Adrenal gland (tissue), 12 donors: ENCODE measurements around the gene GPR31. TPM values are rescaled to one million over a fixed set of nuclear protein-coding genes. Genes with fewer than 3 reads are reported as not detected.

Experiments
- DNase-seq, 7 donors: peaks; one replicate each; pipeline ENCODE4 v3.0.0-alpha.2; 2019 to 2020
- H3K27ac ChIP-seq, 5 donors: fragments of 200-600 bp; sonication (generic) in 4 of 5; 1 replicate in 3 of 5; 2 replicates in 2 of 5; pipeline versions ENCODE4 v1.5.1 to v1.8.0; 2016 to 2020; ENCODE audit warnings: mild to moderate bottlenecking in 1 of 5
- H3K27me3 ChIP-seq: fragments of 200-600 bp; 2 replicates; pipeline ENCODE4 v1.8.0; 2021
- H3K36me3 ChIP-seq, 2 donors: fragments of 200-600 bp; replicated peaks in 1 of 2; 1 replicate in 1 of 2; 2 replicates in 1 of 2; pipeline versions ENCODE4 v1.5.1 to v1.8.0; 2018 to 2022
- H3K4me1 ChIP-seq, 2 donors: fragments of 200-600 bp; replicated peaks in 1 of 2; 1 replicate in 1 of 2; 2 replicates in 1 of 2; pipeline versions ENCODE4 v1.5.1 to v1.8.0; 2018 to 2021
- H3K4me3 ChIP-seq, 4 donors: fragments of 200-600 bp; sonication (generic) in 3 of 4; one replicate each; pipeline ENCODE4 v1.5.1; 2016 to 2018
- H3K9me3 ChIP-seq, 3 donors: fragments of 200-600 bp; sonication (generic) in 1 of 3; replicated peaks in 1 of 3; 1 replicate in 2 of 3; 2 replicates in 1 of 3; pipeline versions ENCODE4 v1.5.1 to v1.8.0; 2016 to 2021
- CTCF ChIP-seq, 6 experiments: fragments of 450-650 bp in 4 of 6; fragments of 200-600 bp in 2 of 6; sonication (generic) in 1 of 6; IDR thresholded peaks; 1 replicate in 5 of 6; 2 replicates in 1 of 6; pipeline versions ENCODE4 v1.5.1 to v1.8.0; 2016 to 2021; ENCODE audit warnings: antibody characterized with exemption in 6 of 6, mild to moderate bottlenecking in 2 of 6, moderate library complexity in 1 of 6
- POLR2A ChIP-seq, 2 donors: fragments of 450-650 bp; IDR thresholded peaks; one replicate each; pipeline ENCODE4 v1.6.1; 2017; ENCODE audit warnings: antibody characterized with exemption in 2 of 2, mild to moderate bottlenecking in 2 of 2, moderate library complexity in 1 of 2
- WGBS, 4 donors: extraction: QIAGEN DNeasy Blood & Tissue Kit in 2 of 4; methylation state at CpG; one replicate each; pipeline versions ENCODE4 v1.1.5 to v1.1.7; 2013 to 2017; 5-methylcytosine and 5-hydroxymethylcytosine counted together
- intact Hi-C, 2 donors: fragments of 100-400 bp; cut with DNase I; formaldehyde crosslinking; loops; one replicate each; pipeline versions ENCODE4 v1.14.1 to v1.15.0; 2022 to 2023
- polyA plus RNA-seq, 3 donors: library from polyadenylated mRNA; stranded (reverse); fragments of 200-250 nt in 2 of 3; fragments of 350-450 nt in 1 of 3; fragmentation: Illumina TruSeq in 1 of 3; extraction: RNeasy Lipid Tissue Mini Kit (QIAGEN cat#74804) in 1 of 3; gene quantifications; one replicate each; pipeline ENCODE4 v1.2.3, GENCODE V29; 2013 to 2014
- total RNA-seq, 9 donors: library from RNA; depleted of rRNA in 4 of 9; stranded (reverse); fragments of >200 nt in 4 of 9; fragments of 120-200 nt in 1 of 9; fragmentation: NEBNext Ultra II Directional in 1 of 9; extraction: Animal tissue kit (Norgen Biotek cat#: 25700) in 1 of 9; gene quantifications; one replicate each; pipeline versions ENCODE4 v1.1.0 to v1.2.4, GENCODE V29; 2013 to 2023
- donor health status: healthy with polysubstance abuse.
- donor health status: Bipolar disorder and iron deficiency.
- donor health status: DM: yes; HTN: yes; CAD: no.
- donor health status: DM: no; HTN: no; CAD: no.
- donor health status: DM: no; HTN: no; CAD: no.
- donor health status: DM: yes; HTN: yes; CAD: no.

GPR31 gene
- total and polyA plus RNA-seq, 12 donors = not detected

- TF ChIP-seq CTCF (IDR thresholded peaks at IDR 0.05) (no peak), POLR2A (IDR thresholded peaks at IDR 0.05) (no peak)
- no peaks in the 10 kb centered on the region for H3K4me1 ChIP-seq
- no peaks in the 10 kb centered on the region for H3K9me3 ChIP-seq
- no peak overlapping the region for H3K27ac ChIP-seq
- DNase-seq = peak in 6 of 7 donors; percentile 21 to 62 (median 26)
- H3K27me3 ChIP-seq = no peaks in the 10 kb centered on the region
- intact Hi-C loops = no loop called here
- no peak overlapping the region for H3K4me3 ChIP-seq
- WGBS, 4 donors = 48 to 57% (median 54%) methylated on average over 13 of the region's 13 CpGs
- no peaks in the 10 kb centered on the region for H3K36me3 ChIP-seq
These were observed 4.2 kb downstream of the GPR31 start for GRCh38 chr6:167153521-167153959.

GRCh38 chr6:167152862-167153261, 4.9 kb downstream of the GPR31 start:
- 81 to 90% (median 85%) methylated on average over 9 of the region's 9 CpGs for WGBS, 4 donors
- Histone ChIP-seq H3K4me1 (no peaks in the 10 kb centered on the region), H3K36me3 (no peaks in the 10 kb centered on the region), H3K27me3 (no peaks in the 10 kb centered on the region), H3K9me3 (no peaks in the 10 kb centered on the region), H3K4me3 (no peak overlapping the region), H3K27ac (no peak overlapping the region)
- TF ChIP-seq POLR2A (IDR thresholded peaks at IDR 0.05) = no peak
- intact Hi-C loops = no loop called here
- no peak for DNase-seq

- Histone ChIP-seq H3K36me3 (no peaks in the 10 kb centered on the region), H3K9me3 (no peaks in the 10 kb centered on the region), H3K27me3 (no peaks in the 10 kb centered on the region), H3K27ac (no peak overlapping the region), H3K4me1 (no peaks in the 10 kb centered on the region), H3K4me3 (no peak overlapping the region)
- no peak for TF ChIP-seq POLR2A (IDR thresholded peaks at IDR 0.05)
- no peak for TF ChIP-seq CTCF (IDR thresholded peaks at IDR 0.05)
- WGBS, 4 donors = 81 to 85% (median 85%) methylated on average over 7 of the region's 7 CpGs
- intact Hi-C loops = no loop called here
- DNase-seq = no peak
These were observed 6.1 kb downstream of the GPR31 start for GRCh38 chr6:167151648-167152047.

- Histone ChIP-seq H3K36me3 (no peaks in the 10 kb centered on the region), H3K27me3 (no peaks in the 10 kb centered on the region), H3K4me1 (no peaks in the 10 kb centered on the region), H3K4me3 (no peak overlapping the region), H3K27ac (no peak overlapping the region), H3K9me3 (no peaks in the 10 kb centered on the region)
- 86 to 87% (median 86%) methylated on average over 6 of the region's 6 CpGs for WGBS, 4 donors
- TF ChIP-seq POLR2A (IDR thresholded peaks at IDR 0.05) (no peak), CTCF (IDR thresholded peaks at IDR 0.05) (no peak)
- intact Hi-C loops = no loop called here
- no peak for DNase-seq
These were observed 6.7 kb downstream of the GPR31 start for GRCh38 chr6:167150941-167151549.

- intact Hi-C loops = loop anchor here in 1 of 2 donors (5.0 to 10.0 kb wide), 2 partner anchors 154 to 367 kb away; partner anchors contain the start of gene CEP43
- WGBS, 4 donors = 70 to 79% (median 76%) methylated on average over 5 of the region's 5 CpGs
- no peak overlapping the region for H3K27ac ChIP-seq
- H3K4me1 ChIP-seq = no peaks in the 10 kb centered on the region
- TF ChIP-seq POLR2A (IDR thresholded peaks at IDR 0.05) (no peak), CTCF (IDR thresholded peaks at IDR 0.05) (no peak)
- H3K36me3 ChIP-seq = no peaks in the 10 kb centered on the region
- no peaks in the 10 kb centered on the region for H3K9me3 ChIP-seq
- no peak for DNase-seq
- H3K27me3 ChIP-seq = no peaks in the 10 kb centered on the region
- no peak overlapping the region for H3K4me3 ChIP-seq
These were observed 8.8 kb downstream of the GPR31 start for GRCh38 chr6:167148997-167149396.
